GM13976 (cell line): ENCODE measurements around the gene BCS1L.

Experiments used
- DNase-seq: peaks from one replicate; pipeline ENCODE4 v3.0.0; 2012; ENCODE audit warnings: low spot score
- in situ Hi-C: fragments of 300-500 bp; cut with MboI; formaldehyde crosslinking; loops from one replicate; pipeline ENCODE4 v1.12.0; 2022; ENCODE audit warnings: low sequenced_read_pairs, mixed read lengths, inconsistent platforms; ENCODE audit not compliant: unreplicated experiment
- TF ChIP-seq, protein P1 (sequence below): IDR thresholded peaks from 2 replicates; pipeline ENCODE4 v1.5.1; 2012; ENCODE audit warnings: borderline replicate concordance, mild to moderate bottlenecking; ENCODE audit not compliant: insufficient read depth; ENCODE audit errors: extremely low read depth, missing control alignments, control extremely low read depth

Gene BCS1L

DNA sequence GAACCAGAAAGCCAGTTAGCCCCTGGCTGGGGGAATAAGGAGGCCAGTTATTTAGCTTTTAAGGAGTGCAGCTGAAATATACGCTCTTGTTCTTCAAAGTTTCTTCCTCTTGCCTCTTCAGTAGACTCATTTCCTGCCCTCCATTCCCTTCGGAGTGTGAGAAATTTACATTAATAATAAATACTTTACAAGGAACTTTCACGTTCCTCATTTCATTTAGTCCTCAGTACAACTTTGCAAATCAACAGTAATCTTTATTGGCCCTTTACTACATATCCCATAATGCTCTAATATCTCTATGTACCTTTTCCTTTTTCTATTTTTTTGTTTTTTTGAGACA is 36.1 kb upstream of the BCS1L start:
- no peak for DNase-seq
- in situ Hi-C loops = no loop called here
- TF ChIP-seq, protein P1, sequence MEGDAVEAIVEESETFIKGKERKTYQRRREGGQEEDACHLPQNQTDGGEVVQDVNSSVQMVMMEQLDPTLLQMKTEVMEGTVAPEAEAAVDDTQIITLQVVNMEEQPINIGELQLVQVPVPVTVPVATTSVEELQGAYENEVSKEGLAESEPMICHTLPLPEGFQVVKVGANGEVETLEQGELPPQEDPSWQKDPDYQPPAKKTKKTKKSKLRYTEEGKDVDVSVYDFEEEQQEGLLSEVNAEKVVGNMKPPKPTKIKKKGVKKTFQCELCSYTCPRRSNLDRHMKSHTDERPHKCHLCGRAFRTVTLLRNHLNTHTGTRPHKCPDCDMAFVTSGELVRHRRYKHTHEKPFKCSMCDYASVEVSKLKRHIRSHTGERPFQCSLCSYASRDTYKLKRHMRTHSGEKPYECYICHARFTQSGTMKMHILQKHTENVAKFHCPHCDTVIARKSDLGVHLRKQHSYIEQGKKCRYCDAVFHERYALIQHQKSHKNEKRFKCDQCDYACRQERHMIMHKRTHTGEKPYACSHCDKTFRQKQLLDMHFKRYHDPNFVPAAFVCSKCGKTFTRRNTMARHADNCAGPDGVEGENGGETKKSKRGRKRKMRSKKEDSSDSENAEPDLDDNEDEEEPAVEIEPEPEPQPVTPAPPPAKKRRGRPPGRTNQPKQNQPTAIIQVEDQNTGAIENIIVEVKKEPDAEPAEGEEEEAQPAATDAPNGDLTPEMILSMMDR = no peak

DNA sequence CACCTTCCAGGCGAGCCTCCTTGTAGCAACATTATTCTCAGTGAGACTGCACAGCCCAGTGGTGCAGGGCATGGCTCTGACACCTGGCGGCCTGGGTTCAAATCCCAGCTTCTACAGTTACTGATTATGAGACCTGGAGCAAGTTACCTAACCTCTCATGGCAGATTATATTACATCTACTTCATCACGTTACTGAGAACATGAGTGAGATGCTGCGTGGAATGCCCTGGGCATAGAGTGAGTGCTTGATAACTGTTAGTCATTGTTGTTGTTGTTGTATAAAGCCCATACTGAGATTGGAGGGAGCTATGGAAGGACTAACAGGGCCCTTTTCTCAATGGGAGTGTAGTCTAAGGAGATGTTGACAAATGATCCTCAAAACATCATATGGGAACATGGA is 33.1 kb upstream of the BCS1L start:
- no peak for DNase-seq
- TF ChIP-seq, protein P1 = no peak
- in situ Hi-C loops = loop anchor here (25.0 kb wide), 1 partner anchor 214 kb away; the partner anchor contains the start of gene VIL1

DNA sequence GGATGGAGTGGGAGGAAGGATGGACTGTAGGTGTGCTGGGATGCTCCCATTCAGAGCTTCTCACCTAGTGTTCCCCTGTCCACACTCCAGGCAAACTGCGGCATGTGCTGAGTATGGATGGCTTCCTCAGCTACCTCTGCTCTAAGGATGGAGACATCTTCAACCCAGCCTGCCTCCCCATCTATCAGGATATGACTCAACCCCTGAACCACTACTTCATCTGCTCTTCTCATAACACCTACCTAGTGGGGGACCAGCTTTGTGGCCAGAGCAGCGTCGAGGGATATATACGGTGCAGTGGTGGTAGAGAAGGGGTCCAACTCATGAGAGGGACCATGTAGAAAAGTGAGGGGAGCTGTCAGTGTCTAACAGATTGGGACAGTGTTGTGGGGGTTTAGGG is 31.5 kb upstream of the BCS1L start:
- no peak for DNase-seq
- in situ Hi-C loops = loop anchor here (25.0 kb wide), 1 partner anchor 216 kb away; the partner anchor contains the start of gene VIL1
- TF ChIP-seq, protein P1 = no peak

DNA sequence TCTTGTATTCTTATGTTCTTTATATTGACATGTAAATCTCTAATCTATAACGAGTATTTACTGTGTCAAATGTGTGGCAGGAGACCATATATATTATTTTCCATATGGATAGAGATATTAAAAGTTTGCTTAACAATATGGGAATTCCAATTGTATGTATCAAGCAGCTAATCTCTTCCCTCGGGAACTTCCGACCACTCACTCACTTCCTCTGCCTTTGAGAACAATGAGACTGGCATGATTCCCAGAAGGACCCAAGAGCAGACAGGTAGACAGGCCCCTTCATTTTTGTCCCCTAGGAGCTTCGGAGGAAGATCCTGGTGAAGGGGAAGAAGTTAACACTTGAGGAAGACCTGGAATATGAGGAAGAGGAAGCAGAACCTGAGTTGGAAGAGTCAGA is 27.6 kb upstream of the BCS1L start:
- no peak for DNase-seq
- TF ChIP-seq, protein P1 = no peak
- in situ Hi-C loops = loop anchor here (25.0 kb wide), 1 partner anchor 220 kb away; the partner anchor contains the start of gene VIL1

DNA sequence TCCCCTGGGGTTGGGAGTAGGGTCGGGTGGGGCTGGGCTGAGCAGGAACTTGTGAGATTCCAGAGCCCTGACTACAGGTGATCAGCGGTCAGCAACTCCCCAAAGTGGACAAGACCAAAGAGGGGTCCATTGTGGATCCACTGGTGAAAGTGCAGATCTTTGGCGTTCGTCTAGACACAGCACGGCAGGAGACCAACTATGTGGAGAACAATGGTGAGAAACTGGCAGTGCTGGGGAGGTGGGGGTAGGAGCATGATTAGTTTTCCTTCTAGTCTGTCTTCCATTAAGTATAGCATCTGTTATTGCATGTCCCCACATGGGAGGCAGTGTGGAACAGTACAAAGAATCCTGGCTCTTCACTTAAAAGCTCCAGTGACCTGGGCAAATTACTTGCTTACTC is 23.8 kb upstream of the BCS1L start:
- in situ Hi-C loops = loop anchor here (25.0 kb wide), 1 partner anchor 223 kb away; the partner anchor contains the start of gene VIL1
- DNase-seq = no peak
- TF ChIP-seq, protein P1 = no peak

DNA sequence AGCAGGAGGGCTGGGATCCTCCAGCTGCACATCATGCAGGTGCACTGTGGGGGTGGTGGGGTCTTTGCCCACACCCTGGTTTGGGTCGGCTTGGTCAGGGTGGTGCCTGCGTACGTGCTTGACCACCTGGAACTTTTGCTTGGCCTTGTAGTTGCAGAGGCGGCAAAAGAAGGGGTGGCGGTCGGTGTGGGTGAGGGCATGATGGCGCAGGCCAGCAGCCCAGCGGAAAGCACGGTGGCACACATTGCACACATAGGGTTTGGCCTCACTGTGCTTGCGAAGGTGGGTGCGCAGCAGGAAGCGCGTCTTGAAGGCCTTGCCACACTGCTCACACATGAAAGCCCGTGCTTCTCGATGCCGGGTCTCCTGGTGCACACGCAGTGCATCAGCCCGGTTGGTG is 21.1 kb upstream of the BCS1L start:
- TF ChIP-seq, protein P1 = no peak
- in situ Hi-C loops = loop anchor here (25.0 kb wide), 1 partner anchor 226 kb away; the partner anchor contains the start of gene VIL1
- no peak for DNase-seq
